NCI-H146 treated with DMSO at 0.1 percent for 48 hours (cell line): ENCODE data around the gene COX17.

ENCODE experiments used
- DNase-seq: peaks from one replicate; lab custom pipeline; 2025; ENCODE audit not compliant: unreplicated experiment; lab: John Stamatoyannopoulos, UW

The COX17 gene

GRCh38 chr3:119675188-119675874 is 1.9 kb downstream of the COX17 start:
- DNase-seq = no peak

GRCh38 chr3:119673875-119674274 is 3.3 kb downstream of the COX17 start:
- no peak for DNase-seq

- no peak for DNase-seq
Measured at GRCh38 chr3:119672776-119673175, 4.4 kb downstream of the COX17 start.

GRCh38 chr3:119669906-119670570 is 7.2 kb downstream of the COX17 start:
- no peak for DNase-seq

- DNase-seq = no peak
Measured at GRCh38 chr3:119665954-119666559, 11.1 kb downstream of the COX17 start.

- no peak for DNase-seq
Measured at GRCh38 chr3:119664850-119665379, 12.3 kb downstream of the COX17 start.

- DNase-seq = no peak
Measured at GRCh38 chr3:119664370-119664769, 12.8 kb downstream of the COX17 start.

- DNase-seq = no peak
Measured at GRCh38 chr3:119663885-119664284, 13.3 kb downstream of the COX17 start.

GRCh38 chr3:119662604-119663373 is 14.4 kb downstream of the COX17 start:
- no peak for DNase-seq

- no peak for DNase-seq
Measured at GRCh38 chr3:119660474-119661440, 16.4 kb downstream of the COX17 start, which contains the start of gene POPDC2. Gene POPDC2 (minus strand): TSS chr3:119660589. CDS start chr3:119660423, 166 bp downstream.

- no peak for DNase-seq
Measured at GRCh38 chr3:119659606-119660291, 17.5 kb downstream of the COX17 start.

- no peak for DNase-seq
Measured at GRCh38 chr3:119658994-119659393, 18.2 kb downstream of the COX17 start.

GRCh38 chr3:119657887-119658702 is 19.1 kb downstream of the COX17 start:
- DNase-seq = no peak

- DNase-seq = no peak
Measured at GRCh38 chr3:119653876-119654275, 23.3 kb downstream of the COX17 start.

GRCh38 chr3:119652306-119653033 is 24.7 kb downstream of the COX17 start:
- DNase-seq = no peak

GRCh38 chr3:119649761-119650160 is 27.4 kb downstream of the COX17 start:
- DNase-seq = no peak

GRCh38 chr3:119647843-119648575 is 29.2 kb downstream of the COX17 start:
- no peak for DNase-seq
